Measurements from ENCODE around the gene L3HYPDH.

DNA sequence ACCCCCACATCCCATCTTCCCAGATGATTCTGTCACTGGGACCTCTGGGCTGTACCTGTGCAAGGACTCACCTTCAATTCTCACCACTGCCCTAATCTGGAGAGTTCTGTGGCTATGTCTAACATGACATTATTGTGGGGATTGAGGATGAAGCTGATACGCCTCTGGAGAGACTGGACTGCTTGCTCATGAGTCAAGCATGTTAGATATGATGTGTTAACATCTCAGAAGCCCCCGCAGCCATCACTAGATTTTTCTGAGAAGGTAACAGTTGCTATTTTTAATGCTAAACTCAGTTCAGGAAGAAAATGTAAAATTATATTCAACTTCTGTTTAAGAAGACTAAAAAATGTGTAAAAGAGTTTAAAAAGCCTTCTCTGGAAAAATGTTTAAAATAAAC is 25.8 kb upstream of the L3HYPDH start:
- TF ChIP-seq, protein P1, sequence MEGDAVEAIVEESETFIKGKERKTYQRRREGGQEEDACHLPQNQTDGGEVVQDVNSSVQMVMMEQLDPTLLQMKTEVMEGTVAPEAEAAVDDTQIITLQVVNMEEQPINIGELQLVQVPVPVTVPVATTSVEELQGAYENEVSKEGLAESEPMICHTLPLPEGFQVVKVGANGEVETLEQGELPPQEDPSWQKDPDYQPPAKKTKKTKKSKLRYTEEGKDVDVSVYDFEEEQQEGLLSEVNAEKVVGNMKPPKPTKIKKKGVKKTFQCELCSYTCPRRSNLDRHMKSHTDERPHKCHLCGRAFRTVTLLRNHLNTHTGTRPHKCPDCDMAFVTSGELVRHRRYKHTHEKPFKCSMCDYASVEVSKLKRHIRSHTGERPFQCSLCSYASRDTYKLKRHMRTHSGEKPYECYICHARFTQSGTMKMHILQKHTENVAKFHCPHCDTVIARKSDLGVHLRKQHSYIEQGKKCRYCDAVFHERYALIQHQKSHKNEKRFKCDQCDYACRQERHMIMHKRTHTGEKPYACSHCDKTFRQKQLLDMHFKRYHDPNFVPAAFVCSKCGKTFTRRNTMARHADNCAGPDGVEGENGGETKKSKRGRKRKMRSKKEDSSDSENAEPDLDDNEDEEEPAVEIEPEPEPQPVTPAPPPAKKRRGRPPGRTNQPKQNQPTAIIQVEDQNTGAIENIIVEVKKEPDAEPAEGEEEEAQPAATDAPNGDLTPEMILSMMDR (IDR thresholded peaks at IDR 0.05; ENCODE audit: poor library complexity, severe bottlenecking), result no peak
- TF ChIP-seq SMC3 (conservative IDR thresholded peaks at IDR 0.05; ENCODE audit: poor library complexity) (no peak), POLR2AphosphoS5 (IDR thresholded peaks at IDR 0.05) (no peak), RAD21 (conservative IDR thresholded peaks at IDR 0.05) (no peak), EP300 (conservative IDR thresholded peaks at IDR 0.05; ENCODE audit: poor library complexity, severe bottlenecking) (no peak), EZH2 (IDR thresholded peaks at IDR 0.05; ENCODE audit: borderline replicate concordance, insufficient read depth, low read length, poor library complexity, severe bottlenecking) (no peak), MXI1 (conservative IDR thresholded peaks at IDR 0.05; ENCODE audit: poor library complexity, severe bottlenecking) (no peak), TAF1 (IDR thresholded peaks at IDR 0.05; ENCODE audit: low read depth) (no peak)
- TF ChIP-seq, protein P2, sequence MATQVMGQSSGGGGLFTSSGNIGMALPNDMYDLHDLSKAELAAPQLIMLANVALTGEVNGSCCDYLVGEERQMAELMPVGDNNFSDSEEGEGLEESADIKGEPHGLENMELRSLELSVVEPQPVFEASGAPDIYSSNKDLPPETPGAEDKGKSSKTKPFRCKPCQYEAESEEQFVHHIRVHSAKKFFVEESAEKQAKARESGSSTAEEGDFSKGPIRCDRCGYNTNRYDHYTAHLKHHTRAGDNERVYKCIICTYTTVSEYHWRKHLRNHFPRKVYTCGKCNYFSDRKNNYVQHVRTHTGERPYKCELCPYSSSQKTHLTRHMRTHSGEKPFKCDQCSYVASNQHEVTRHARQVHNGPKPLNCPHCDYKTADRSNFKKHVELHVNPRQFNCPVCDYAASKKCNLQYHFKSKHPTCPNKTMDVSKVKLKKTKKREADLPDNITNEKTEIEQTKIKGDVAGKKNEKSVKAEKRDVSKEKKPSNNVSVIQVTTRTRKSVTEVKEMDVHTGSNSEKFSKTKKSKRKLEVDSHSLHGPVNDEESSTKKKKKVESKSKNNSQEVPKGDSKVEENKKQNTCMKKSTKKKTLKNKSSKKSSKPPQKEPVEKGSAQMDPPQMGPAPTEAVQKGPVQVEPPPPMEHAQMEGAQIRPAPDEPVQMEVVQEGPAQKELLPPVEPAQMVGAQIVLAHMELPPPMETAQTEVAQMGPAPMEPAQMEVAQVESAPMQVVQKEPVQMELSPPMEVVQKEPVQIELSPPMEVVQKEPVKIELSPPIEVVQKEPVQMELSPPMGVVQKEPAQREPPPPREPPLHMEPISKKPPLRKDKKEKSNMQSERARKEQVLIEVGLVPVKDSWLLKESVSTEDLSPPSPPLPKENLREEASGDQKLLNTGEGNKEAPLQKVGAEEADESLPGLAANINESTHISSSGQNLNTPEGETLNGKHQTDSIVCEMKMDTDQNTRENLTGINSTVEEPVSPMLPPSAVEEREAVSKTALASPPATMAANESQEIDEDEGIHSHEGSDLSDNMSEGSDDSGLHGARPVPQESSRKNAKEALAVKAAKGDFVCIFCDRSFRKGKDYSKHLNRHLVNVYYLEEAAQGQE (IDR thresholded peaks at IDR 0.05; ENCODE audit: borderline replicate concordance), result no peak
